PC-3 (cell line): Measurements from ENCODE around the gene ALDH3B2. TPM values are rescaled to one million over a fixed set of nuclear protein-coding genes. Genes with fewer than 3 reads are reported as not detected.

ENCODE experiments used
- ATAC-seq: fragments of 200-7000 bp; cut with Tn5 transposase; 2 replicates; pipeline ENCODE4 v1.9.1; 2020; ENCODE audit warnings: mild to moderate bottlenecking, moderate library complexity
- BruUV-seq: library from RNA; stranded (reverse); fragments of 400-500 nt; replicated peaks from 2 replicates; lab custom pipeline; 2021; lab: Mats Ljungman, UMichigan
- CTCF ChIA-PET: fragments of 300-600 bp; sonication (Branson Sonifier 250); formaldehyde crosslinking; loops from one replicate; lab custom pipeline; 2022; ENCODE audit warnings: antibody characterized with exemption; lab: Charles Lee
- POLR2A ChIA-PET: fragments of 300-600 bp; sonication (Branson Sonifier 250); formaldehyde crosslinking; loops from one replicate; lab custom pipeline; 2022; ENCODE audit warnings: antibody characterized with exemption; ENCODE audit not compliant: unreplicated experiment; lab: Charles Lee
- DNase-seq: peaks from one replicate; pipeline ENCODE4 v3.0.0-alpha.2; 2015
- H2AFZ ChIP-seq: fragments of 300-600 bp; sonication (generic); 2 replicates; pipeline ENCODE4 v1.6.0; 2016; ENCODE audit warnings: antibody characterized with exemption, low read length
- H3F3A ChIP-seq: fragments of 300-600 bp; sonication (generic); one replicate; pipeline ENCODE4 v1.6.0; 2017; ENCODE audit warnings: antibody characterized with exemption, low read length, control low read depth, mild to moderate bottlenecking; ENCODE audit not compliant: unreplicated experiment
- H3K27ac ChIP-seq: fragments of 300-600 bp; sonication (generic); 2 replicates; pipeline ENCODE4 v1.5.1; 2016; ENCODE audit warnings: mild to moderate bottlenecking, low read length
- H3K27me3 ChIP-seq: fragments of 300-600 bp; sonication (generic); 2 replicates; pipeline ENCODE4 v1.6.1; 2016; ENCODE audit warnings: low read length, mixed read lengths
- H3K36me3 ChIP-seq: fragments of 300-600 bp; sonication (generic); 2 replicates; pipeline ENCODE4 v1.6.1; 2016; ENCODE audit warnings: low read depth, mixed run types, low read length, mixed read lengths
- H3K4me1 ChIP-seq: fragments of 300-600 bp; sonication (generic); 2 replicates; pipeline ENCODE4 v1.5.1; 2016; ENCODE audit warnings: low read length; ENCODE audit not compliant: insufficient read depth
- H3K4me2 ChIP-seq: fragments of 300-600 bp; sonication (generic); 2 replicates; pipeline ENCODE4 v1.6.0; 2016; ENCODE audit warnings: low read length
- H3K4me3 ChIP-seq: fragments of 300-600 bp; sonication (generic); 2 replicates; pipeline ENCODE4 v1.5.1; 2016; ENCODE audit warnings: mild to moderate bottlenecking, low read length, mixed read lengths
- H3K79me2 ChIP-seq: fragments of 300-600 bp; sonication (generic); 2 replicates; pipeline ENCODE4 v1.6.1; 2017; ENCODE audit warnings: low read length, mixed read lengths
- H3K9ac ChIP-seq: fragments of 300-600 bp; sonication (generic); 2 replicates; pipeline ENCODE4 v1.6.0; 2016; ENCODE audit warnings: mild to moderate bottlenecking, low read length
- H3K9me2 ChIP-seq: fragments of 300-600 bp; sonication (generic); replicated peaks from 2 replicates; pipeline ENCODE4 v1.6.1; 2016; ENCODE audit warnings: mixed run types, low read length, mixed read lengths
- H3K9me3 ChIP-seq: fragments of 300-600 bp; sonication (generic); 2 replicates; pipeline ENCODE4 v1.6.1; 2016; ENCODE audit warnings: low read length, mixed read lengths
- H4K20me1 ChIP-seq: fragments of 300-600 bp; sonication (generic); 2 replicates; pipeline ENCODE4 v1.6.1; 2016; ENCODE audit warnings: low read length, mixed read lengths
- EZH2 ChIP-seq: fragments of 300-600 bp; sonication (generic); IDR thresholded peaks from one replicate; pipeline ENCODE4 v1.6.1; 2017; ENCODE audit warnings: antibody characterized with exemption, mild to moderate bottlenecking, low read length; ENCODE audit not compliant: unreplicated experiment
- EZH2phosphoT487 ChIP-seq: fragments of 300-600 bp; sonication (generic); IDR thresholded peaks from 2 replicates; pipeline ENCODE4 v1.6.1; 2018; ENCODE audit warnings: mild to moderate bottlenecking, antibody characterized with exemption, low read length, borderline replicate concordance
- intact Hi-C: fragments of 100-400 bp; cut with micrococcal nuclease; formaldehyde crosslinking; loops from 2 replicates; pipeline ENCODE4 v1.9.0; 2023
- total RNA-seq: library from RNA; depleted of rRNA; stranded (reverse); fragments of >200 nt; gene quantifications from 2 replicates; pipeline ENCODE4 v1.2.3, GENCODE V29; 2014
- TF ChIP-seq, protein P1 (sequence below): fragments of 300-600 bp; sonication (generic); conservative IDR thresholded peaks from 2 replicates; pipeline ENCODE4 v1.5.1; 2017; ENCODE audit warnings: antibody characterized with exemption, low read depth, mild to moderate bottlenecking, low read length

Gene ALDH3B2
- total RNA-seq, 1 experiment from 2014 or later = not detected

DNA sequence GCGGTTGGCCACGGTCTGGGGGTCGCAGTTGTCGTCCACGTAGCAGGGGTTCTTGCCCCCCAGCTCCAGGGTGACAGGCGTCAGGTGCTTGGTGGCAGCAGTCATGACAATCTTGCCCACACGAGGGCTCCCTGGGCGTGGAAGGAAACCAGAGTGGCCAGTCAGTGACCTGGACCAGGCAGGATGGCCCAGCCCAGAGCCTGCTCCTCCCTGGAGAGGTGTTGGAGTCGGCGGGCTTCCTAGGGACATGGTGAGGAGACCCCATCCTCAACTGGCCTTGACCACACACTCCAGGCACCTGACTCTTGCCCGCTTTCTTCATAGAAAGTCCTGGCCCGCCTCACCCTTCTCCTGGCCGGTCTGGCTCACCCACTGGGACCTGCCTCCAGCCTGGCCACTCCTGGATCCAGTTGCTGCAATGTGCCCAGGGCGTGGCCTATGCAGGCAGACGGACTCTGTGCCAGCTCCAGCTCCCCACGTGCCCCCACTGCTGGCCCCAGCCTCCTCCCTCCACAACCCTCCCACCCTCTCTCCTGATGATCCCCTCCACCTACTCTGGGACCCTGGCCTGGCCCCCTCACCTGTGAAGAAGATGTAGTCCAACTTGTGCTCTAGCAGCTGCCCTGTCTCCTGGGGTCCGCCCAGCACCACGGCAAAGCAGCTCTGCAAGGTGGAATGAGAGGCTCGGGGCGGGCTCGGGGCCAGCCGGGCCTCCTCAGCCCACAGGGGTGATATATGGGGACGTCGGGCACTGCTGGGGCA lies 8.7 kb downstream of the ALDH3B2 start:
- H3K4me1 ChIP-seq = no peaks in the 10 kb centered on the region
- DNase-seq = peak; percentile 72
- no peaks in the 10 kb centered on the region for H3K9me2 ChIP-seq
- no peaks in the 10 kb centered on the region for H3K9me3 ChIP-seq
- H3K4me3 ChIP-seq = no peak overlapping the region
- H3K9ac ChIP-seq = no peak overlapping the region
- BruUV-seq = no TSS peak
- intact Hi-C loops = loop anchor here (1.0 kb wide), 1 partner anchor 26 kb away; no protein-coding TSS in a partner anchor
- H3K36me3 ChIP-seq = no peaks in the 10 kb centered on the region
- no peaks in the 10 kb centered on the region for H3K27me3 ChIP-seq
- no peaks in the 10 kb centered on the region for H3F3A ChIP-seq
- H3K27ac ChIP-seq = no peak overlapping the region
- TF ChIP-seq EZH2 (no peak), EZH2phosphoT487 (no peak)
- TF ChIP-seq, protein P1, sequence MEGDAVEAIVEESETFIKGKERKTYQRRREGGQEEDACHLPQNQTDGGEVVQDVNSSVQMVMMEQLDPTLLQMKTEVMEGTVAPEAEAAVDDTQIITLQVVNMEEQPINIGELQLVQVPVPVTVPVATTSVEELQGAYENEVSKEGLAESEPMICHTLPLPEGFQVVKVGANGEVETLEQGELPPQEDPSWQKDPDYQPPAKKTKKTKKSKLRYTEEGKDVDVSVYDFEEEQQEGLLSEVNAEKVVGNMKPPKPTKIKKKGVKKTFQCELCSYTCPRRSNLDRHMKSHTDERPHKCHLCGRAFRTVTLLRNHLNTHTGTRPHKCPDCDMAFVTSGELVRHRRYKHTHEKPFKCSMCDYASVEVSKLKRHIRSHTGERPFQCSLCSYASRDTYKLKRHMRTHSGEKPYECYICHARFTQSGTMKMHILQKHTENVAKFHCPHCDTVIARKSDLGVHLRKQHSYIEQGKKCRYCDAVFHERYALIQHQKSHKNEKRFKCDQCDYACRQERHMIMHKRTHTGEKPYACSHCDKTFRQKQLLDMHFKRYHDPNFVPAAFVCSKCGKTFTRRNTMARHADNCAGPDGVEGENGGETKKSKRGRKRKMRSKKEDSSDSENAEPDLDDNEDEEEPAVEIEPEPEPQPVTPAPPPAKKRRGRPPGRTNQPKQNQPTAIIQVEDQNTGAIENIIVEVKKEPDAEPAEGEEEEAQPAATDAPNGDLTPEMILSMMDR = peak; percentile 76
- CTCF ChIA-PET = interaction anchor here (0.6 to 1.5 kb wide), 3 partner anchors 25 to 431 kb away, joined by 3 to 8 read pairs (median 6); partner anchors contain the start of gene NUDT8
- no peaks in the 10 kb centered on the region for H4K20me1 ChIP-seq
- peak; percentile 87 for ATAC-seq
- H3K79me2 ChIP-seq = no peaks in the 10 kb centered on the region
- POLR2A ChIA-PET = no interaction called here
- H2AFZ ChIP-seq = peak overlapping the region; percentile 71; the same call in 1 of the 2 replicates
- no peak overlapping the region for H3K4me2 ChIP-seq

GRCh38 chr11:67664696-67665540 lies 9.5 kb downstream of the ALDH3B2 start:
- H3K4me2 ChIP-seq = no peak overlapping the region
- CTCF ChIA-PET = interaction anchor here (0.6 to 1.5 kb wide), 3 partner anchors 26 to 430 kb away, joined by 3 to 8 read pairs (median 6); partner anchors contain the start of gene NUDT8

More at GRCh38 chr11:67664696-67665540, 9.5 kb downstream of the ALDH3B2 start:
- Histone ChIP-seq H3K27me3 (no peaks in the 10 kb centered on the region), H4K20me1 (no peaks in the 10 kb centered on the region), H3K4me3 (no peak overlapping the region), H3K4me1 (no peaks in the 10 kb centered on the region), H3K36me3 (no peaks in the 10 kb centered on the region), H3K9me2 (no peaks in the 10 kb centered on the region), H2AFZ (no peak overlapping the region), H3F3A (no peaks in the 10 kb centered on the region), H3K9ac (no peak overlapping the region), H3K27ac (no peak overlapping the region), H3K9me3 (no peaks in the 10 kb centered on the region), H3K79me2 (no peaks in the 10 kb centered on the region)
- no TSS peak for BruUV-seq
- POLR2A ChIA-PET = no interaction called here
- intact Hi-C loops = loop anchor here (1.0 kb wide), 1 partner anchor 26 kb away; no protein-coding TSS in a partner anchor
- no peak; the same call in 1 of the 2 replicates for ATAC-seq
- TF ChIP-seq, protein P1 = no peak
- TF ChIP-seq EZH2 = no peak
- no peak for TF ChIP-seq EZH2phosphoT487
- no peak for DNase-seq
